Cardiac muscle cell (in vitro differentiated cells and primary cell): Measurements from ENCODE around the gene GALNT14. TPM values are rescaled to one million over a fixed set of nuclear protein-coding genes. Genes with fewer than 3 reads are reported as not detected.

Source experiments
- DNase-seq, 2 donors: peaks; one replicate each; pipeline versions ENCODE4 v3.0.0 to v3.0.0-alpha.2; 2010 to 2017; ENCODE audit warnings: low read depth in 1 of 2, low spot score in 1 of 2
- H3K27ac ChIP-seq: fragments of 200-600 bp; sonication (generic); 2 replicates; pipeline ENCODE4 v1.5.1; 2016
- H3K27me3 ChIP-seq: fragments of 200-600 bp; sonication (generic); 2 replicates; pipeline ENCODE4 v1.6.0; 2016; ENCODE audit warnings: control low read depth
- H3K36me3 ChIP-seq: fragments of 200-600 bp; sonication (generic); 2 replicates; pipeline ENCODE4 v1.5.1; 2016; ENCODE audit warnings: control low read depth
- H3K4me1 ChIP-seq: fragments of 200-600 bp; sonication (generic); 2 replicates; pipeline ENCODE4 v1.8.1; 2017; ENCODE audit warnings: low read depth, mild to moderate bottlenecking, mixed run types
- H3K4me3 ChIP-seq: fragments of 200-600 bp; sonication (generic); 2 replicates; pipeline ENCODE4 v1.5.1; 2016; ENCODE audit warnings: mild to moderate bottlenecking
- H3K9me3 ChIP-seq: fragments of 200-600 bp; sonication (generic); 2 replicates; pipeline ENCODE4 v1.5.1; 2017; ENCODE audit warnings: low read depth, mild to moderate bottlenecking, control low read depth
- CTCF ChIP-seq: IDR thresholded peaks from 2 replicates; pipeline ENCODE4 v1.5.1; 2012; ENCODE audit warnings: low read depth, mild to moderate bottlenecking, low read length
- polyA plus RNA-seq: library from polyadenylated mRNA; unstranded; fragments of >200 nt; fragmentation: Nextera tagmentation; extraction: Ambion mirVana; gene quantifications from 2 replicates; pipeline ENCODE4 v1.2.1, GENCODE V29; 2016
- total RNA-seq: library from RNA; depleted of rRNA; stranded (reverse); fragments of >200 nt; gene quantifications from 2 replicates; pipeline ENCODE4 v1.2.3, GENCODE V29; 2016

GALNT14 gene
- total and polyA plus RNA-seq, 2 experiments from 2014 or later: 0.84 to 1.1 TPM

- Histone ChIP-seq H3K36me3 (no peaks in the 10 kb centered on the region), H3K4me3 (no peak overlapping the region), H3K9me3 (no peaks in the 10 kb centered on the region), H3K27ac (no peak overlapping the region), H3K4me1 (no peaks in the 10 kb centered on the region), H3K27me3 (no peaks in the 10 kb centered on the region)
- DNase-seq: no peak
- no peak for TF ChIP-seq CTCF
Measured at GRCh38 chr2:31088504-31089195, 49.6 kb downstream of the GALNT14 start.

- Histone ChIP-seq H3K4me1 (no peaks in the 10 kb centered on the region), H3K4me3 (no peak overlapping the region), H3K36me3 (no peaks in the 10 kb centered on the region), H3K9me3 (no peaks in the 10 kb centered on the region), H3K27ac (no peak overlapping the region), H3K27me3 (no peaks in the 10 kb centered on the region)
- no peak for DNase-seq
- TF ChIP-seq CTCF: no peak
Measured at GRCh38 chr2:31087491-31087890, 50.7 kb downstream of the GALNT14 start.

GRCh38 chr2:31086590-31086989 is 51.6 kb downstream of the GALNT14 start:
- Histone ChIP-seq H3K36me3 (no peaks in the 10 kb centered on the region), H3K9me3 (no peaks in the 10 kb centered on the region), H3K27me3 (no peaks in the 10 kb centered on the region), H3K27ac (no peak overlapping the region), H3K4me3 (no peak overlapping the region), H3K4me1 (peaks cover 8% of the 10 kb centered on the region)
- TF ChIP-seq CTCF: no peak
- no peak for DNase-seq

- Histone ChIP-seq H3K4me1 (peaks cover 14% of the 10 kb centered on the region), H3K36me3 (no peaks in the 10 kb centered on the region), H3K27me3 (no peaks in the 10 kb centered on the region), H3K27ac (no peak overlapping the region), H3K4me3 (no peak overlapping the region), H3K9me3 (no peaks in the 10 kb centered on the region)
- DNase-seq: no peak
- no peak for TF ChIP-seq CTCF
Measured at GRCh38 chr2:31083234-31083993, 54.8 kb downstream of the GALNT14 start.

- H3K36me3 ChIP-seq: no peaks in the 10 kb centered on the region
- H3K9me3 ChIP-seq: no peaks in the 10 kb centered on the region
- peak in 1 of 2 donors; percentile 13 for DNase-seq
- no peak overlapping the region for H3K4me3 ChIP-seq
- no peaks in the 10 kb centered on the region for H3K27me3 ChIP-seq
- no peak for TF ChIP-seq CTCF
- H3K4me1 ChIP-seq: peaks cover 14% of the 10 kb centered on the region
- no peak overlapping the region for H3K27ac ChIP-seq
Measured at GRCh38 chr2:31082002-31082401, 56.2 kb downstream of the GALNT14 start.
